ENCODE measurements around the gene INHBC.

GRCh38 chr12:57487597-57488401, 53.2 kb downstream of the INHBC start, which contains the start of gene MARS1:
- TF ChIP-seq CTCF (IDR thresholded peaks at IDR 0.05), result peak in 1 of 6 experiments; percentile 31
- peak in 1 of 2 donors; percentile 64 for TF ChIP-seq POLR2A (IDR thresholded peaks at IDR 0.05)
